ENCODE results near the gene PPP1R37.
"Not testable (repeated sequence)": the region's sequence is repeated elsewhere in the genome, so short reads cannot be mapped to it uniquely, and the experiment has no call there.

PPP1R37 gene

DNA sequence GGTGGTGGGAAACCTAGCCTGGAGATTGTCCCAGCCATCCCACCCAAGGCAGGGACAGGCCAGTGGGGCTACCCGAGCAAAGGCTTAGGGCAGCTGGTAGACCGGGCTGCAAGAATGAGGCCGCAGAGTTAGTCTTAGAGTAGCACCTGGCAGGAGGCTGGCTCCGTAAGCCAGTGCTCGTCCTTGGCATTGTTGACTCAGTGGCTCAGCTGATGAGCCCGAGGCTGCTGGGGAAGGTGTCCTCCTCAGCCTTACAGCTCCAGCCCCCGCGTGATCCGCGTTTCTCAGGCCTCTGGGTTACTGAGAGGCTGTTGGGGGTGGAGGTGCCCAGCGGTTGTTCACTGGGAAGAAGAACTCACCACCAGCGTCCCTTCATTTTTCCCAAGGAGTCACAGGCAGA is 24.7 kb downstream of the PPP1R37 start:
- DNase-seq = no peak

- no peak for DNase-seq
These were observed 25.1 kb downstream of the PPP1R37 start for GRCh38 chr19:45118106-45118505.

DNA sequence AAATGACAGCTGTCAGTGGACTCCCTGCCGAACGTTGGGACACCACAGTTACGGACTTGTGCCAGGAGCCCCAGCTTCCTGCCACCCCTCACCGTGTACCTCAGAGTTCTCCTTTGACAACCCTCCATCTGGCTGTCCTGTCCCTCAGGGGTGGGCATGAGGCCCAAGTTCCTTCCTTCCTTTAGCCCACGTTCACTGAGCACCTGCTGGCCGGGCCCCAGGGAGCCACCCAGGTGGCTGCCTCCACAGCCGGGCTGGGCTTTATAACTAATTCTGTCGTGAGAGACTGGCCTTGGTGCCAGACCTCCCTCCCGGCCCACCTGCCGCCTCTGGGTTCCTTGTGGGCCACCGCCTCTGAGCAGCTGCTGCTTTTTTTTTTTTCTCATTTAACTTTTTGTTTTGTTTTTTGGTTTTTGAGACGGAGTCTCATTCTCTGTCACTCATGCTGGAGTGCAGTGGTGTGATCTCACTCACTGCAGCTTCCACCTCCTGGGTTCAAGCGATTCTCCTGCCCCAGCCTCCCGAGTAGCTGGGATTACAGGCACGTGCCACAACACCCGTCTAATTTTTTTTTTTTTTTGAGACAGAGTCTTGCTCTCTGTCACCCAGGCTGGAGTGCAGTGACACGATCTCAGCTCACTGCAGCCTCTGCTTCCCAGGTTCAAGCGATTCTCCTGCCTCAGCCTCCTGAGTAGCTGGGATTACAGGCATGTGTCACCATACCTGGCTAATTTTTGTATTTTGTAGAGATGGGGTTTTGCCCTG is 25.8 kb downstream of the PPP1R37 start:
- DNase-seq = not testable (repeated sequence)

- no peak for DNase-seq
These were observed 26.6 kb downstream of the PPP1R37 start for GRCh38 chr19:45119582-45119981.

GRCh38 chr19:45121827-45122345 is 28.9 kb downstream of the PPP1R37 start:
- no peak for DNase-seq

- no peak for DNase-seq
These were observed 29.9 kb downstream of the PPP1R37 start for GRCh38 chr19:45122832-45123231.

GRCh38 chr19:45123440-45123850 is 30.5 kb downstream of the PPP1R37 start:
- no peak for DNase-seq

GRCh38 chr19:45124021-45124420 is 31.0 kb downstream of the PPP1R37 start:
- DNase-seq = no peak

GRCh38 chr19:45125360-45125759 is 32.4 kb downstream of the PPP1R37 start:
- no peak for DNase-seq

DNA sequence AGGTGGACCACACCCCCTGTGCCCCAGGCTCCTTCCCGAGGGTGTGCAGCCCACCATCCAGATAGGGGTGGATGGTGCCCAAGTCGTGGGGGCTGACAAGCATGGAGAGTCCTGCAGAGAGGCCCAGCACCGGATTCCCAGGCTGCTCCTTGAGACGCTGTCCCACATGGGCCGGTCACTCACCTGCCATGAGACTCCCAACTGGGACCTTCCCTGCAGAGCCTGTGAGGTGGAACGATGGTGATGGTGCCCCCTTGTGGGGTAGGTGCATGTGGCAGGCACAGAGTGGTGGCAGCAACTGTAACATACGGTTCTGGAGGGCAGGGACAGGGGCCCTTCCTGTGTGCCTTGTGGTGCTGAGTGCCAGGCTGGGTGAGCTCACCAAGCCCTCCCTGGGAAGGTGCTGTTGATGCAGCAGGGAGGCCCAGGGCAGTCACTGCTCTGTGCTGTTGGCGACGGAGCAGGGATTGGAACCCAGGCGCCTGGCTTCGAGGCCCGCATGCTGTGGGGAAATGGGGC is 33.1 kb downstream of the PPP1R37 start:
- peak; percentile 80 for DNase-seq

DNA sequence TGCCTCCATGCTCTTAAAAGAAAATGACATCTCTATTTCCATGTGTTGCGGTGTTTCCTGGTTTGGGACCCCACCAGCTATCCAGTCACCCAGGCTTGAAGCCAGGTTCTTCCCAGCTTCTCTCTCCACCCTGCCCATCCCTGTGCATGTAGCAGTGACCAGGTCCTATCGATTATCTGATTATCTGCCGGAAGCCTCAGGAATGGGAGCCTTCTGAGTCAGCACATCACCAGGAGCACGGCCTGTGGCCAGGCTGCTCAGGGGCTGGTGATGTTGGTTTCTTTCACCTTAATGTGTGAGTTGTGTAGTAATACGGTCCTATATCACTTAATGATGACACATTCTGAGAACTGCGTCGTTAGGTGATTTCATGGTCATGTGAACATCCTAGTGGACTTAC is 33.7 kb downstream of the PPP1R37 start:
- no peak for DNase-seq

GRCh38 chr19:45128146-45128545 is 35.2 kb downstream of the PPP1R37 start:
- no peak for DNase-seq

DNA sequence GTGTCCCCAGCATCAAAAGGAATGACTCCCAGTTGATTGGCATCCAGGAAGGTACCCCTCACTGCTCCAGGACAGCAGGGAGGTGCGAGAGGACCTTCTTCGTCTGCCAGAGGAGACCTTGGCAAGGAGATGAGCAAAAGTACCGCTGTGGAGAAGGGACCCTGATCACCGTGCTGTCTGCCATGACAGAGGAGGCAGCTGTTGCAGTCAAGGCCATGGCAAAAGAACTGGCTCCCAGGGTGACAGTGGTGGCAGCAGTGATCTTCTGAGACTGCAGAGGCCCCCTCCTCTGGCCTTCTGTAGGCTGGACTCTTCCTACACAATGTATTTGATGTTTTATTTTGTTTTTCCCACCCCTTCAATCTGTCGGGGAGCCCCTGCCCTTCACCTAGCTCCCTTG is 35.8 kb downstream of the PPP1R37 start:
- DNase-seq = no peak

DNA sequence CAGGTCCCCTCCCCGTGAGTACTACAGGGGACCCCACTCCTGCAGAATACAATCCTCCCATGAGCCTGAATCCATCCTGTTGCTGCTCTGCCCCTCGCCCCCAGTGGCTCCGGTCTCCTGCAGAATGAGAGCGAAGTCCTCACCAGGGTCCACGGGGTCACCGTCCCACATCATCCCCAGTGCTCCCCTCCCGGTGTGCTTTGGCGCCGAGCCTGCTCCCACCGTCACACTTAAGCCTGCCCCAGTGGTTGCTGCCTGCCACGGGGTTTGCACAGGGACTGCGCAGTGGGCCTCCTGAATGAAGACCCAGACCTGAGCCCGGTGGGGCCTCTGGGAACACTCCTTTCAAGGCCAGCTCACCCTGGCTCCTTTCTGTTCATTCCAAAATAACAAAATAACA is 37.3 kb downstream of the PPP1R37 start:
- no peak for DNase-seq

GRCh38 chr19:45130888-45131615 is 38.1 kb downstream of the PPP1R37 start:
- no peak for DNase-seq

- no peak for DNase-seq
These were observed 40.7 kb downstream of the PPP1R37 start for GRCh38 chr19:45133661-45134060.

DNA sequence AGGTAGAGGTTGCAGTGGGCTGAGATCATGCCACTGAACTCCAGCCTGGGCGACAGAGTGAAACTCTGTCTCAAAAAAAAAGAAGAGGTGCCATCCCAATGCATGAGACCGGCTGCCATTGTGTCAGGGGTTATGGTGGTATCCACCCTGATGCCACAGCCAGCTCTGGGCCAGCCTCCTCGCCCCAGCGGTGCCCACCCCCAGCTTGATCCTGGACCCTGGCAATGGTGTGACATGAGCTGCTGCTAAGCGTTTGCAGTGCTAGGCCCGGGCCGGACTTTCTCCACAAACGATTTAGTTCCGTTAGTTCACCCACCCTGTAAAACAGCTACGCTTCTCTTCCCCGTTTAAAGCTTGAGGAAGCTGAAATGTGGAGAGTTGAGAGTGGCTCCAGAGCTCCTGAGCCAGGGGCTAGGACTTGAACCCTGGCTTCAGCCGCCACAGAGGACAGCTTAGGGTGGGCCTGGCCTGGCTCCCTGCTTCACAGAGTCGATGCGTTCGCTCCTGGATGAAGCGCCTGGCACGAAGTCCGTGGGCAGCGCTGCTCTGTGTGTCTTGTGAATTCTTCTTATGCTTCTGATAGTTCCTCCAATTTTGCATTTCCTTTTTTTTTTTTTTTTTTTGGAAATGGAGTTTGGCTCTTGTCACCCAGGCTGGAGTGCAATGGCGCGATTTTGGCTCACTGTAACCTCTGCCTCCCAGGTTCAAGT is 42.4 kb downstream of the PPP1R37 start:
- DNase-seq = no peak

- no peak for DNase-seq
These were observed 43.7 kb downstream of the PPP1R37 start for GRCh38 chr19:45136507-45137178.

- DNase-seq = no peak
These were observed 44.3 kb downstream of the PPP1R37 start for GRCh38 chr19:45137179-45137761.

DNA sequence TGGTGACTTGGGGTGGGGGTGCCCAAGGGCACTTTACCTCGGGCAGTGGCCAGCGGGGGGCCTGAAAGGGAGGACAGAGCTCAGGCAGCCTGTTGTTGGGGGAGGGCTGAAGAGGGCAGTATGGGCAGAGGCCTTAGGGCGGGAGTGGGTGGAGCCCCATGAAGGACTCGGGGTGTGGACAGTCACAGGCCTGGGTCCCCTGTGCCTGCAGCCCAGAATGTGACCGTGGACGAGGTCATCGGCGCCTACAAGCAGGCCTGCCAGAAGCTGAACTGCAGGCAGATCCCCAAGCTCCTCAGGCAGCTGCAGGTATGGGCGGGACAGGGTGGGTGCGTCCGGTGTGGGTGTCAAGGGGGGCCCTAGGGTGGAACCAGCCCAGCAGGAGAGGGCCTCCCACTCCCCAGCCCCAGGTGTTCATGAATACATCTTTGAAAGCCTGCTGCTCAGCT is 45.3 kb downstream of the PPP1R37 start:
- DNase-seq = no peak

- DNase-seq = no peak
These were observed 46.5 kb downstream of the PPP1R37 start for GRCh38 chr19:45139286-45140143.
